Thoracic aorta (tissue), 2 donors: Measurements from ENCODE around the gene GATA6. TPM values are rescaled to one million over a fixed set of nuclear protein-coding genes. Genes with fewer than 3 reads are reported as not detected.

Experiments
- ATAC-seq: fragments of 150-250 bp; one replicate; pipeline ENCODE4 v1.8.0; 2017; ENCODE audit warnings: low read depth; ENCODE audit not compliant: insufficient number of reproducible peaks, low FRiP score
- DNase-seq: peaks from one replicate; pipeline ENCODE4 v3.0.0-alpha.2; 2020; ENCODE audit warnings: low spot score
- H3K27ac ChIP-seq, 2 donors: fragments of 200-600 bp; sonication (generic); 1 replicate in 1 of 2; 2 replicates in 1 of 2; pipeline ENCODE4 v1.5.1; 2016; ENCODE audit warnings: mild to moderate bottlenecking in 2 of 2, moderate library complexity in 2 of 2
- H3K27me3 ChIP-seq: fragments of 200-600 bp; sonication (generic); replicated peaks from 2 replicates; pipeline ENCODE4 v1.6.0; 2016; ENCODE audit warnings: mild to moderate bottlenecking; ENCODE audit not compliant: insufficient read depth
- H3K36me3 ChIP-seq: fragments of 200-600 bp; sonication (generic); one replicate; pipeline ENCODE4 v1.5.1; 2016
- H3K4me1 ChIP-seq, 2 donors: fragments of 200-600 bp; sonication (generic); 1 replicate in 1 of 2; 2 replicates in 1 of 2; pipeline versions ENCODE4 v1.5.1 to v1.6.0; 2016; ENCODE audit warnings: low read depth in 2 of 2, mild to moderate bottlenecking in 1 of 2; ENCODE audit not compliant: control insufficient read depth in 1 of 2
- H3K4me3 ChIP-seq: fragments of 200-600 bp; sonication (generic); 2 replicates; pipeline ENCODE4 v1.5.1; 2016; ENCODE audit warnings: mild to moderate bottlenecking
- H3K9me3 ChIP-seq: fragments of 200-600 bp; sonication (generic); 2 replicates; pipeline ENCODE4 v1.5.1; 2016
- total RNA-seq, 2 donors: library from RNA; depleted of rRNA; stranded (reverse); fragments of >200 nt; gene quantifications; one replicate each; pipeline versions ENCODE4 v1.1.0 to v1.2.3, GENCODE V29; 2016
- TF ChIP-seq, protein P1 (sequence below): fragments of 200-600 bp; sonication (generic); IDR thresholded peaks from one replicate; pipeline ENCODE4 v1.5.1; 2019; ENCODE audit warnings: antibody characterized with exemption

The GATA6 gene
- total RNA-seq: 10 to 100 TPM; 92.7 to 92.8 TPM

DNA sequence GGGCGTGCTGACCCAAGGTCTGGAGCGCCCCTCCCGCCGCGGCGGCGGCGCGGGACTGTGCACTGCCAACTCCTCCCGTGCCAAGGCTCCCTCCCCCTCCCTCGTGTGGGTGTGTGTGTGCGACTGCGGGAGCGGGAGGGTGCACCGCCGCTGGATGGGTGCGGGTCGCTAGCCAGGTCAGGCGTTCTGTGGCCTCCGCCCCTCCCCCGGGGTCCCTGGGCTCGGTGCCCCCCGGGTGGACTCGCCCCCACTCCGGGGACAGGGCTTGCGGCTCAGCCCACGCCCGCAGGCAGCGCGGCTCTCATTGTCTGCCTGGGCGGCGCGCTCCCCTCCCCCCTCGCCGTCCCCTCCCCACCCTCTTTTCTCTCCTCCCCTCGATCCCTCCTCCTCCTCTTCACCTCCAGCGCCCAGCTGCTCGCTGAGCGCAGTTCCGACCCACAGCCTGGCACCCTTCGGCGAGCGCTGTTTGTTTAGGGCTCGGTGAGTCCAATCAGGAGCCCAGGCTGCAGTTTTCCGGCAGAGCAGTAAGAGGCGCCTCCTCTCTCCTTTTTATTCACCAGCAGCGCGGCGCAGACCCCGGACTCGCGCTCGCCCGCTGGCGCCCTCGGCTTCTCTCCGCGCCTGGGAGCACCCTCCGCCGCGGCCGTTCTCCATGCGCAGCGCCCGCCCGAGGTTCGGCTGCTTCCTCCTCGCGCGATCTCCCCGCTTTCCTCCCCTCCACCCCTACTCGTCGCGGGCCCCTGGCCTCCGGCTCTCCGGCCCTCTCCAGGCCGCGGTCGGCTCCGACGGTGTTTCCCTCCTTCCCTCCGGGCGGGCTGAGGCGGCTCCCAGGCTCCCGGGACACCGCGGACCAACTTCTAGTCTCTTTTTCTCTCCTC is at the start of gene GATA6:
GATA6 (plus strand) TSS at position 579 of the 878 bp plus-strand sequence. CDS start 1,556 bp downstream, outside the sequence.
- Histone ChIP-seq H3K27ac (peak within 1 kb of the TSS; percentile 98 to 100), H3K4me3 (peak within 1 kb of the TSS; percentile 100), H3K9me3 (no peaks in the 10 kb centered on the region), H3K4me1 (peaks cover 2 to 9% of the 10 kb centered on the region in 2 donors), H3K36me3 (peaks cover 12% of the 10 kb centered on the region), H3K27me3 (no peaks in the 10 kb centered on the region)
- peak; percentile 76 for DNase-seq
- ATAC-seq: peak; percentile 72
- TF ChIP-seq, protein P1, sequence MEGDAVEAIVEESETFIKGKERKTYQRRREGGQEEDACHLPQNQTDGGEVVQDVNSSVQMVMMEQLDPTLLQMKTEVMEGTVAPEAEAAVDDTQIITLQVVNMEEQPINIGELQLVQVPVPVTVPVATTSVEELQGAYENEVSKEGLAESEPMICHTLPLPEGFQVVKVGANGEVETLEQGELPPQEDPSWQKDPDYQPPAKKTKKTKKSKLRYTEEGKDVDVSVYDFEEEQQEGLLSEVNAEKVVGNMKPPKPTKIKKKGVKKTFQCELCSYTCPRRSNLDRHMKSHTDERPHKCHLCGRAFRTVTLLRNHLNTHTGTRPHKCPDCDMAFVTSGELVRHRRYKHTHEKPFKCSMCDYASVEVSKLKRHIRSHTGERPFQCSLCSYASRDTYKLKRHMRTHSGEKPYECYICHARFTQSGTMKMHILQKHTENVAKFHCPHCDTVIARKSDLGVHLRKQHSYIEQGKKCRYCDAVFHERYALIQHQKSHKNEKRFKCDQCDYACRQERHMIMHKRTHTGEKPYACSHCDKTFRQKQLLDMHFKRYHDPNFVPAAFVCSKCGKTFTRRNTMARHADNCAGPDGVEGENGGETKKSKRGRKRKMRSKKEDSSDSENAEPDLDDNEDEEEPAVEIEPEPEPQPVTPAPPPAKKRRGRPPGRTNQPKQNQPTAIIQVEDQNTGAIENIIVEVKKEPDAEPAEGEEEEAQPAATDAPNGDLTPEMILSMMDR: peak; percentile 7

DNA sequence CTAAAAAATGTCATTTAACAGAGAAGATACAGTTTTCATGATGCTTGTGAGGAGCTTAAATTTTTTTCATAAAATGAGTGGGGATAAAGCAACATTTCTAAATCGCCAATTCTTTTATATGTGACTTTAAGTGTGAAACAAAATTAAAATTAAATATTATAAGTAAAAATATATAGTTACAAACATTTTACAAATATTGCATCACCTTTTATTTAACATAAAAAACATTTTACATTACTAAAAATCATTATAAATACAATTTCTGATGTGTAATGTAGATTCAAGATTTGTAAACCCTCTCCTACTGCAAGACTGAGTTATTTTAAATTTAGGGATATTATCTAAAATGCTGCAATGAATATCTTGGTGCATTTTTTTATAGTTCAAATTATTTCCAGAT is 44.4 kb upstream of the GATA6 start:
- no peak for DNase-seq
- H3K36me3 ChIP-seq: no peaks in the 10 kb centered on the region
- H3K27me3 ChIP-seq: no peaks in the 10 kb centered on the region
- H3K9me3 ChIP-seq: no peaks in the 10 kb centered on the region
- H3K27ac ChIP-seq: no peak overlapping the region
- H3K4me1 ChIP-seq: no peaks in the 10 kb centered on the region
- ATAC-seq: no peak
- H3K4me3 ChIP-seq: no peak overlapping the region
- TF ChIP-seq, protein P1: no peak

DNA sequence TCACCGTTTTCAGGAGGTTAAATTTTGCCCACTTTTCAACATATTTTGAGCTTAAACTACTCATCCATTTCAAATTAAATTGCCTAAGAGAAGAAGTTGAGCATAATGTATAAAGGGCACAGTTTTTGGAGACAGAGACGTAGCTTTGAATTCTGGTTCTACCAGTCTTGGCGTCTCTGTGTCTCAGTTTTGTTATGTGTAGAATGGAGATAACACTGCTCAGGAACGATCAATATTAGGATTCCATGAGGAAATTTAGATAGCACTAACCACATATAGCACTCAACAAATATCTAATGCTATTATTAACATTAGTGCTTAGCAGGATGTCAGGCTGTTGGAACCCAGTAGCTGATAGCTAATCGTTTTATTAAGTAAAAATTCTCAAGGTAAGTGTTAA is 40.4 kb upstream of the GATA6 start:
- ATAC-seq (no peak), DNase-seq (no peak)
- Histone ChIP-seq H3K4me1 (no peaks in the 10 kb centered on the region), H3K9me3 (no peaks in the 10 kb centered on the region), H3K27ac (no peak overlapping the region), H3K4me3 (no peak overlapping the region), H3K27me3 (no peaks in the 10 kb centered on the region), H3K36me3 (no peaks in the 10 kb centered on the region)
- TF ChIP-seq, protein P1: no peak

DNA sequence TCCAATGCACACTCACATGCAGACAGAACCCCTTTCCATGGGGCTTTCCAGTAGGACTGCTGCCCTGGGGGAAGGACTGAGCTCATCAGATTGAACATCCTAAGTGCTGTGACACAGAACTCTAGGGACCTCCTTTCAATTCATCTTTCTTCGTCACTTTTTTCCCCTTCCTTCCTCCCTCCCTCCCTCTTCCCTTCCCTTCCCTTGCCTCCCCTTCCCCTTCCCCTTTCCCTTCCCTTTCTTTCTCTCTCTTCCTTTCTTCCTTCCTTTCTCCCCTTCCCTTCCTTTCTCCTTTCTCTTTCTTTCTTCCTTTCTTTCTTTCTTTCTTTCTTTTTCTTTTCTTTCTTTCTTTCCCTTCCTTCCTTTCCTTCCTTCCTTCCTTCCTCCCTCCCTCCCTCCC is 39.6 kb upstream of the GATA6 start:
- H3K9me3 ChIP-seq: no peaks in the 10 kb centered on the region
- no peaks in the 10 kb centered on the region for H3K36me3 ChIP-seq
- no peak overlapping the region for H3K4me3 ChIP-seq
- H3K27ac ChIP-seq: no peak overlapping the region
- no peaks in the 10 kb centered on the region for H3K27me3 ChIP-seq
- DNase-seq (no peak), ATAC-seq (no peak)
- TF ChIP-seq, protein P1: no peak
- H3K4me1 ChIP-seq: no peaks in the 10 kb centered on the region

DNA sequence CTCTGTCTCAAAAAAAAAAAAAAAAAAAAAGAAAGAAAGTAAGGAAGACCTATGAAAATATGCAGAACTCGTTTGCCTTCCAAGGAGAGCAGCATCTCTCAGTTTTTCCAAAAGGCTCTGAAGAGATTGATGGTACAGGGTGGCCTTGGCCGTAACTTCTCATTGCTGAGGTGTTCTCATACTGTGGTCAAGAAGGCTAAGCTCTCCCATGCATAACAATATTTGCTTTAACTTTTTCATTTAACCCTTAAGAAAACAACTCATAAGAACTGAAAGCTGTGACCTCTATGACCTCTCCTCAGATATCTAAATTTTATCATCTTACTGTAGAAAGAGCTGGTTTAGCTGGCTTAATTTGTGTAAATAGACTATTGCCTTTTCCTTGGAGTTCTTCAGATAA is 37.1 kb upstream of the GATA6 start:
- Histone ChIP-seq H3K27me3 (no peaks in the 10 kb centered on the region), H3K27ac (no peak overlapping the region), H3K4me3 (no peak overlapping the region), H3K4me1 (no peaks in the 10 kb centered on the region), H3K36me3 (no peaks in the 10 kb centered on the region), H3K9me3 (no peaks in the 10 kb centered on the region)
- TF ChIP-seq, protein P1: no peak
- DNase-seq: no peak
- ATAC-seq: no peak
